ENCODE measurements around the gene HOXB4.

DNA sequence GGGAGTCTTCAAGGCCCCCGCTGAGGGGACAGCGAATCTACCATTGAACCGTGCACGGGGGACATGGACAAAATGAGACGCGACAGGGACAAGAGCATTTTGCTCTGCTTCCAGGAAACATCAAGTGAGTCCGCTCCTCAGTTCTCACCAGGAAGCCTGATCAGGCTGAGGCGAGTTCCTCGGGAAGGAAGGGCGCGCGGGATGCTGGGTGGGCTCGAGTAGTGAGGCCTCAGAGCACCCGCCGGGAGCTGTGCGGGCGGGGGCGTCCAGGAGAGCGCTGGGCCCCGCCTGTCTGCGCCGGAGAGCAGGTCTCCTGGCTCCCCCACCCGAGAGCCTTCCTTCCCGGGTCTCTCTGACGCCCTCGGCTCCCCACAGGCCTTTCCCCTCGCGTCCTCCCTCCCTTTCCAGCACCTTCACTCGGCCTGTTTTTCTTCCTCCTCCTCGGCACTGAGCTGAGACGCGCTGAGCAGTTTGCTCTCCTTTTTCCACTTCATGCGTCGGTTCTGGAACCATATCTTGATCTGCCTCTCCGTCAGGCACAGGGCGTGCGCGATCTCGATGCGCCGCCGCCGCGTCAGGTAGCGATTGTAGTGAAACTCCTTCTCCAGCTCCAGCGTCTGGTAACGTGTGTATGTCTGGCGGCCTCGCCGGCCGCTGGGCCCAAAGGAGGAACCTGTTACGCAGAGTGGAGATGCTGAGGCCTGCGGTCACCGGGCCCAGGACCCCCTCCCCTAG is 18.0 kb upstream of the HOXB4 start:
- TF ChIP-seq, protein P1, sequence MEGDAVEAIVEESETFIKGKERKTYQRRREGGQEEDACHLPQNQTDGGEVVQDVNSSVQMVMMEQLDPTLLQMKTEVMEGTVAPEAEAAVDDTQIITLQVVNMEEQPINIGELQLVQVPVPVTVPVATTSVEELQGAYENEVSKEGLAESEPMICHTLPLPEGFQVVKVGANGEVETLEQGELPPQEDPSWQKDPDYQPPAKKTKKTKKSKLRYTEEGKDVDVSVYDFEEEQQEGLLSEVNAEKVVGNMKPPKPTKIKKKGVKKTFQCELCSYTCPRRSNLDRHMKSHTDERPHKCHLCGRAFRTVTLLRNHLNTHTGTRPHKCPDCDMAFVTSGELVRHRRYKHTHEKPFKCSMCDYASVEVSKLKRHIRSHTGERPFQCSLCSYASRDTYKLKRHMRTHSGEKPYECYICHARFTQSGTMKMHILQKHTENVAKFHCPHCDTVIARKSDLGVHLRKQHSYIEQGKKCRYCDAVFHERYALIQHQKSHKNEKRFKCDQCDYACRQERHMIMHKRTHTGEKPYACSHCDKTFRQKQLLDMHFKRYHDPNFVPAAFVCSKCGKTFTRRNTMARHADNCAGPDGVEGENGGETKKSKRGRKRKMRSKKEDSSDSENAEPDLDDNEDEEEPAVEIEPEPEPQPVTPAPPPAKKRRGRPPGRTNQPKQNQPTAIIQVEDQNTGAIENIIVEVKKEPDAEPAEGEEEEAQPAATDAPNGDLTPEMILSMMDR (IDR thresholded peaks at IDR 0.05) = no peak
- peak in 1 of 2 donors; percentile 3 for TF ChIP-seq POLR2A (IDR thresholded peaks at IDR 0.05)

All from adrenal gland (tissue), 5 donors.